Lung (tissue), 12 donors: ENCODE data around the gene ALDH4A1. TPM values are rescaled to one million over a fixed set of nuclear protein-coding genes. Genes with fewer than 3 reads are reported as not detected.
A peak's percentile ranks its signal among the peaks of the same experiment; 100 is the strongest.

Experiments
- ATAC-seq: fragments of 200-7000 bp; cut with Tn5 transposase; one replicate; pipeline ENCODE4 v1.9.1; 2020; ENCODE audit warnings: moderate number of reproducible peaks; ENCODE audit not compliant: insufficient read depth, low FRiP score
- DNase-seq, 3 donors: peaks; one replicate each; pipeline ENCODE4 v3.0.0-alpha.2; 2013 to 2017
- H3K27ac ChIP-seq, 2 donors: one replicate each; pipeline ENCODE4 v1.5.1; 2013; ENCODE audit warnings: mild to moderate bottlenecking in 2 of 2, moderate library complexity in 2 of 2, control low read depth in 1 of 2, inconsistent platforms in 1 of 2, low read depth in 1 of 2, low read length in 1 of 2
- H3K27me3 ChIP-seq, 3 donors: one replicate each; pipeline ENCODE4 v1.5.1; 2013; ENCODE audit warnings: low read length in 2 of 3; ENCODE audit not compliant: control insufficient read depth in 3 of 3, insufficient read depth in 3 of 3
- H3K36me3 ChIP-seq, 4 donors: one replicate each; pipeline ENCODE4 v1.5.1; 2013; ENCODE audit warnings: low read length in 4 of 4, mild to moderate bottlenecking in 1 of 4, moderate library complexity in 1 of 4; ENCODE audit not compliant: control insufficient read depth in 4 of 4, insufficient read depth in 4 of 4
- H3K4me1 ChIP-seq, 5 donors: one replicate each; pipeline ENCODE4 v1.5.1; 2013; ENCODE audit warnings: low read length in 5 of 5, mild to moderate bottlenecking in 2 of 5, moderate library complexity in 1 of 5; ENCODE audit not compliant: control insufficient read depth in 5 of 5, insufficient read depth in 5 of 5
- H3K4me3 ChIP-seq: one replicate; pipeline ENCODE4 v1.5.1; 2013; ENCODE audit warnings: mild to moderate bottlenecking, control low read depth, moderate library complexity
- H3K9ac ChIP-seq, 2 donors: one replicate each; pipeline ENCODE4 v1.5.1; 2013; ENCODE audit warnings: low read length in 2 of 2, control low read depth in 1 of 2; ENCODE audit not compliant: insufficient read depth in 1 of 2
- H3K9me3 ChIP-seq, 4 donors: one replicate each; pipeline ENCODE4 v1.5.1; 2013; ENCODE audit warnings: low read length in 3 of 4, mild to moderate bottlenecking in 1 of 4, moderate library complexity in 1 of 4; ENCODE audit not compliant: control insufficient read depth in 4 of 4, insufficient read depth in 3 of 4
- WGBS, 2 donors: extraction: QIAGEN DNeasy Blood & Tissue Kit; methylation state at CpG; one replicate each; pipeline ENCODE4 v1.1.7; 2013; 5-methylcytosine and 5-hydroxymethylcytosine counted together
- polyA plus RNA-seq, 2 donors: library from polyadenylated mRNA; stranded (reverse); fragments of 200-250 nt; gene quantifications; one replicate each; pipeline ENCODE4 v1.2.1, GENCODE V29; 2013
- total RNA-seq, 2 donors: library from RNA; depleted of rRNA in 1 of 2; stranded (reverse); fragments of >200 nt in 1 of 2; gene quantifications; one replicate each; pipeline ENCODE4 v1.2.1, GENCODE V29; 2014 to 2021
- TF ChIP-seq, protein P1 (sequence below): IDR thresholded peaks from 2 replicates; pipeline ENCODE4 v1.5.1; 2012; ENCODE audit warnings: mild to moderate bottlenecking; ENCODE audit errors: control extremely low read depth, extremely low read depth
- donor health status: control.
- donor health status: control.
- donor health status: Bipolar disorder and iron deficiency.
- donor health status: healthy.
- donor health status: DM: yes; HTN: yes; CAD: no.

The ALDH4A1 gene
- total and polyA plus RNA-seq, 4 donors: 6.4 to 16.3 (median 11.2) TPM

DNA sequence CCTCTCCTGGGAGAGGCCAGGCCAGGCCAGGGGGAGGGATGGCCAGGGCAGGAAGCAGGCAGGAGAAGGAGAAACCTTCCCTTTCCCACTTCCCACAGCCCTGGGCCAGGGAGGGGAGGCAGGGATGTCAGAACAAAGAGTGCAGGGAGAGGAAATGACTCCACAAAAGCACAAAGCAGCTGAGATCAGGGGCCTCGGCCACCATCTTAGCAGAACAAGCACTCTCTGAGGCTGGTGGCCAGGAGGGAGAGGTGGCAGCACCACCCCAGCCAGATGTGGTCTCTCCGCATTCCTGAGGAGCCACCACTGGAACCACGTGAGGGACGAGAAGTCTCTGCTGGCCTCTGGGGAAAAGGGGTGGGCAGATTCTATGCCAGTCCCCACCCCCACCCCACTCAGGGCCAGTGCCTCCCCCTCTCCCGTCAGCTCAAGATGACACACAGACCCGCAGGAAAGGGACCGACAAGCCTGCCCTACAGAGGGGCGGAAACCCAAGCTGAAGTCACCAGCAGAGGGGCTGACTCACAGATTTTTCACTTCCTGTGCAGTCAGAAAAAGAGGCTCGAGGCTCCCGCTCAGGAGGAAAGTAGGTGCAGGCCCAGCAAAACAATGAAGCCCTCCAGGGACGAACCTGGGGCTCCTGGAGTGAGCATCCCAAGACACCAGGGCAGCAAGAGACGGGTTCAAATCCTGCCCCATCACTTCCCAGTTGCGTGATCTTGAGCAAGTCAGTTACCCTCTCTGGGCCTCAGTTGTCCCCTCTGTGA is 24.1 kb upstream of the ALDH4A1 start:
- Histone ChIP-seq H3K4me3 (no peak overlapping the region), H3K4me1 (peaks cover 3 to 55% (median 37%) of the 10 kb centered on the region in 5 donors), H3K36me3 (no peaks in the 10 kb centered on the region), H3K27ac (peak overlapping the region; percentile 81 to 84), H3K27me3 (no peaks in the 10 kb centered on the region), H3K9ac (peak overlapping the region in 1 of 2 donors; percentile 38), H3K9me3 (no peaks in the 10 kb centered on the region)
- peak; percentile 59 to 72 (median 62) for DNase-seq
- WGBS, 2 donors: 8 to 27% methylated on average over 13 of the region's 13 CpGs
- TF ChIP-seq, protein P1, sequence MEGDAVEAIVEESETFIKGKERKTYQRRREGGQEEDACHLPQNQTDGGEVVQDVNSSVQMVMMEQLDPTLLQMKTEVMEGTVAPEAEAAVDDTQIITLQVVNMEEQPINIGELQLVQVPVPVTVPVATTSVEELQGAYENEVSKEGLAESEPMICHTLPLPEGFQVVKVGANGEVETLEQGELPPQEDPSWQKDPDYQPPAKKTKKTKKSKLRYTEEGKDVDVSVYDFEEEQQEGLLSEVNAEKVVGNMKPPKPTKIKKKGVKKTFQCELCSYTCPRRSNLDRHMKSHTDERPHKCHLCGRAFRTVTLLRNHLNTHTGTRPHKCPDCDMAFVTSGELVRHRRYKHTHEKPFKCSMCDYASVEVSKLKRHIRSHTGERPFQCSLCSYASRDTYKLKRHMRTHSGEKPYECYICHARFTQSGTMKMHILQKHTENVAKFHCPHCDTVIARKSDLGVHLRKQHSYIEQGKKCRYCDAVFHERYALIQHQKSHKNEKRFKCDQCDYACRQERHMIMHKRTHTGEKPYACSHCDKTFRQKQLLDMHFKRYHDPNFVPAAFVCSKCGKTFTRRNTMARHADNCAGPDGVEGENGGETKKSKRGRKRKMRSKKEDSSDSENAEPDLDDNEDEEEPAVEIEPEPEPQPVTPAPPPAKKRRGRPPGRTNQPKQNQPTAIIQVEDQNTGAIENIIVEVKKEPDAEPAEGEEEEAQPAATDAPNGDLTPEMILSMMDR: no peak
- peak; percentile 71 for ATAC-seq

DNA sequence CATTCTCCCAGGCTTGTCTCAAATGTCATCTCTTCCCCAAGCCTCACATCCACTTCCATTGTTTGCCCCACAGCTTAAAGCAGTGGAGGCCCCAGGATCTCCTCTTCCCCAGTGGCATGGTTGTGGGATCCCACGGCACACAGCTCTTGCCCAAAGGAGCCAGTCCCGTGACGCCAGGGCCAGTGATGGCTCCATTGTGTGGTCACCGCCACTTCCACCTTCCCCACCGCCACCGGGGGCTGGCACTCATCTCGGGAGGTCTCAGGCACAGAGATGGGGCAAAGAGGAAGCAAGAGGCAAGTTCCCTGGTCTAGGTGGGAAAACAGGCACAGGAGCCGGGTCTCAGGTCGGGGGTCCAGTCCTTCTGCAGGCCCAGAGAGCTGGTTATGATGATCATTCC is 22.9 kb upstream of the ALDH4A1 start:
- Histone ChIP-seq H3K27ac (no peak overlapping the region), H3K9ac (peak overlapping the region in 1 of 2 donors; percentile 3)
- no peak for ATAC-seq

GRCh38 chr1:18924221-18924691 is 21.9 kb upstream of the ALDH4A1 start:
- Histone ChIP-seq H3K4me1 (peaks cover 3 to 52% (median 36%) of the 10 kb centered on the region in 5 donors), H3K27ac (peak overlapping the region; percentile 22 to 72), H3K4me3 (no peak overlapping the region), H3K9ac (peak overlapping the region in 1 of 2 donors; percentile 48), H3K9me3 (no peaks in the 10 kb centered on the region), H3K36me3 (peaks cover 0 to 5% (median 1%) of the 10 kb centered on the region in 4 donors), H3K27me3 (no peaks in the 10 kb centered on the region)
- 13 to 44% methylated on average over 11 of the region's 11 CpGs for WGBS, 2 donors
- peak in 1 of 3 donors; percentile 61 for DNase-seq
- TF ChIP-seq, protein P1: no peak
- ATAC-seq: no peak

More for the DNA sequence above, 22.9 kb upstream of the ALDH4A1 start:
- Histone ChIP-seq H3K9me3 (no peaks in the 10 kb centered on the region), H3K4me3 (no peak overlapping the region), H3K4me1 (peaks cover 3 to 55% (median 36%) of the 10 kb centered on the region in 5 donors), H3K36me3 (peaks cover 0 to 5% (median 1%) of the 10 kb centered on the region in 4 donors), H3K27me3 (no peaks in the 10 kb centered on the region)
- TF ChIP-seq, protein P1: no peak
- WGBS, 2 donors: 46 to 81% methylated on average over 9 of the region's 9 CpGs
- no peak for DNase-seq
